Measurements from ENCODE around the gene TMEM254. TPM values are rescaled to one million over a fixed set of nuclear protein-coding genes. Genes with fewer than 3 reads are reported as not detected.

TMEM254 gene
- total and polyA plus RNA-seq, 2 of the 4 experiments (the other 2 are of a cell fraction), result 4.7 to 10.7 TPM

- no peak for TF ChIP-seq ELK1 (IDR thresholded peaks at IDR 0.05; ENCODE audit: borderline replicate concordance, low read depth, low read length)
- TF ChIP-seq CHD1 (IDR thresholded peaks at IDR 0.05; ENCODE audit: low read depth, low read length), result no peak
- no peak for TF ChIP-seq RAD21 (IDR thresholded peaks at IDR 0.05; ENCODE audit: low read length)
- no peak for TF ChIP-seq SMC3 (IDR thresholded peaks at IDR 0.05; ENCODE audit: low read depth, low read length)
- no peak for TF ChIP-seq MAFK (IDR thresholded peaks at IDR 0.05; ENCODE audit: low read depth, low read length)
- no peak for TF ChIP-seq RCOR1 (IDR thresholded peaks at IDR 0.05; ENCODE audit: insufficient replicate concordance, low read length)
Observed at GRCh38 chr10:80137920-80138319, 59.5 kb downstream of the TMEM254 start (continued).
